Coronary artery (tissue), 2 donors: Measurements from ENCODE around the gene UQCC5.

Experiments
- DNase-seq: peaks from one replicate; pipeline ENCODE4 v3.0.0-alpha.2; 2017; ENCODE audit warnings: low spot score
- H3K27ac ChIP-seq, 2 donors: fragments of 200-600 bp; sonication (generic); one replicate each; pipeline ENCODE4 v1.5.1; 2016 to 2019
- H3K4me3 ChIP-seq: fragments of 200-600 bp; sonication (generic); 2 replicates; pipeline ENCODE4 v1.5.1; 2016; ENCODE audit warnings: mild to moderate bottlenecking, moderate library complexity
- TF ChIP-seq, protein P1 (sequence below): fragments of 200-600 bp; sonication (generic); IDR thresholded peaks from one replicate; pipeline ENCODE4 v1.5.1; 2019; ENCODE audit warnings: antibody characterized with exemption

Gene UQCC5

DNA sequence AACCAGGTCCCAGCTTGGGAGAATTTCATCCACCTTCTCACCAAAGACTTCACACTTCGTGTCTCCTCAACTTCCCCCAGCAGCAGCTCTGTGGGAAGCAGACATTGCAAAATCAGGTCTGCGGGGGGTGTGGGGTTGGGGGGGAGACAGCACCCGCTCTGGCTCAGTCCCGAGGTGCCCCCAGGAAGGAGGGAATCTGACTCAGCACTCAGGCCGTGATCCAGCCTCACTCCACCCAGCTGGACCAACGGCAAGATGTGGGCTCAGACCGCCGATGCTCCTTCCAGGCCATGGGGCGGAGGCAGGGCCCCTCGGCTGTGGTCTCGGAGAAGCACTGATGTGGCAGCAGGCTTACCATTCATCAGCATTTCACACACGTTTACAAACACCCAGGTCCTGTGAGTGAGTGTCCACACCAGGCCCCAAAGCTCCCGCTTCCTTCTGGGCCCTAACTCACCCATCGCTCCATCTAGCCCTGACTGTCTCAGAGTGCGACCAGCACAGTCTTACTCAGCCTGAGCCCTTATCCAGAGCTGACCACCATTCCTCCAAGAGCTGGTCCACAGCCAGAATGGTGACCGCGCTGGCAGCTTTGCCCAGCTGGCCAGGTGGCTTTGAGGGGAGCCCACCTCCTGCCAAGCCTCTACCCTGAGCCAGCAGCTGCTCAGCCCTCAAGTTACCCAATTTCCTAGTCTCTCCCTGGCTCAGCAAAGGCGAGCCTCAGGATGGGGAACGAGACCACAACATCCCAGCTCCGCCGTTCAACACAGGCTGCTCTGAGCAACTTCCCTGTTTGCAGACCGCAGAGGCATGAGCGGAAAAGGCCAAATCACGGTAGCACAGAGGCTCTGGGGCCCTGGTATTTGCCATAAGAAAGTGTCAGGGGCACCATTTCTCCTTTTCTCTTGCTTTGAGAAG, 38.0 kb upstream of the UQCC5 start:
- Histone ChIP-seq H3K27ac (peak overlapping the region in 1 of 2 donors; percentile 78), H3K4me3 (peak overlapping the region; percentile 7)
- TF ChIP-seq, protein P1, sequence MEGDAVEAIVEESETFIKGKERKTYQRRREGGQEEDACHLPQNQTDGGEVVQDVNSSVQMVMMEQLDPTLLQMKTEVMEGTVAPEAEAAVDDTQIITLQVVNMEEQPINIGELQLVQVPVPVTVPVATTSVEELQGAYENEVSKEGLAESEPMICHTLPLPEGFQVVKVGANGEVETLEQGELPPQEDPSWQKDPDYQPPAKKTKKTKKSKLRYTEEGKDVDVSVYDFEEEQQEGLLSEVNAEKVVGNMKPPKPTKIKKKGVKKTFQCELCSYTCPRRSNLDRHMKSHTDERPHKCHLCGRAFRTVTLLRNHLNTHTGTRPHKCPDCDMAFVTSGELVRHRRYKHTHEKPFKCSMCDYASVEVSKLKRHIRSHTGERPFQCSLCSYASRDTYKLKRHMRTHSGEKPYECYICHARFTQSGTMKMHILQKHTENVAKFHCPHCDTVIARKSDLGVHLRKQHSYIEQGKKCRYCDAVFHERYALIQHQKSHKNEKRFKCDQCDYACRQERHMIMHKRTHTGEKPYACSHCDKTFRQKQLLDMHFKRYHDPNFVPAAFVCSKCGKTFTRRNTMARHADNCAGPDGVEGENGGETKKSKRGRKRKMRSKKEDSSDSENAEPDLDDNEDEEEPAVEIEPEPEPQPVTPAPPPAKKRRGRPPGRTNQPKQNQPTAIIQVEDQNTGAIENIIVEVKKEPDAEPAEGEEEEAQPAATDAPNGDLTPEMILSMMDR = no peak
- DNase-seq = no peak

DNA sequence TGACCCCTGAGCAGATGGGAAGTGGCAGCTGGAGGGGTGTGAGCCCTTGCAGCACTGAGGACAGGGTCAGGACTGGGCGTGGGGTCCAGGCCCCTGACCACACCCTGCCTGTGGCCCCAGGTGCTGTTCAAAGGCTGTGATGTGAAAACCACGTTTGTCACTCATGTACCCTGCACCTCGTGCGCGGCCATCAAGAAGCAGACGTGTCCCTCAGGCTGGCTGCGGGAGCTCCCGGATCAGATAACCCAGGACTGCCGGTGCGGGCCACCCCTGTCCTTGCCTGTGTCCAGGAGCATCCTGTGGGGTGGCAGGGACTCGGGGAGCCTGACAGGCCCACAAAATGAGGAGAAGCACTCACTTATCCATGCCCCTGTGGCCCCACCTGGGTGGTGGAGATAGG, 35.4 kb upstream of the UQCC5 start:
- no peak for DNase-seq
- TF ChIP-seq, protein P1 = no peak
- Histone ChIP-seq H3K27ac (peak overlapping the region in 1 of 2 donors; percentile 22), H3K4me3 (no peak overlapping the region)

DNA sequence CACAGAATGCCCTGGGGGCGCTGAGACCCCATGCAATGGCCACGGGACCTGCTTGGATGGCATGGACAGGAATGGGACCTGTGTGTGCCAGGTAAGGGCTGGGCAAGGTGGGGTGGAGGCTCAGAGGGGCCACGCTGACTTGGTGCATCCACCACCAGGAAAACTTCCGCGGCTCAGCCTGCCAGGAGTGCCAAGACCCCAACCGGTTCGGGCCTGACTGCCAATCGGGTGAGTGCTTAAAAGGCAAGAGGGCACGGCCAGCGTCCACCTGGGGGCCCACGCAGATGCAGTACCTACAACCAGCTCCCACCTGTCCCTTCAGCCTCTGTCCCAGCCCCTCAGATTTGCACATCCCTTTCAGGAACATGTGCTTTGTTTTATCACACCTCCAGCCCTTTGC, 34.4 kb upstream of the UQCC5 start:
- Histone ChIP-seq H3K27ac (no peak overlapping the region), H3K4me3 (no peak overlapping the region)
- TF ChIP-seq, protein P1 = no peak
- no peak for DNase-seq

DNA sequence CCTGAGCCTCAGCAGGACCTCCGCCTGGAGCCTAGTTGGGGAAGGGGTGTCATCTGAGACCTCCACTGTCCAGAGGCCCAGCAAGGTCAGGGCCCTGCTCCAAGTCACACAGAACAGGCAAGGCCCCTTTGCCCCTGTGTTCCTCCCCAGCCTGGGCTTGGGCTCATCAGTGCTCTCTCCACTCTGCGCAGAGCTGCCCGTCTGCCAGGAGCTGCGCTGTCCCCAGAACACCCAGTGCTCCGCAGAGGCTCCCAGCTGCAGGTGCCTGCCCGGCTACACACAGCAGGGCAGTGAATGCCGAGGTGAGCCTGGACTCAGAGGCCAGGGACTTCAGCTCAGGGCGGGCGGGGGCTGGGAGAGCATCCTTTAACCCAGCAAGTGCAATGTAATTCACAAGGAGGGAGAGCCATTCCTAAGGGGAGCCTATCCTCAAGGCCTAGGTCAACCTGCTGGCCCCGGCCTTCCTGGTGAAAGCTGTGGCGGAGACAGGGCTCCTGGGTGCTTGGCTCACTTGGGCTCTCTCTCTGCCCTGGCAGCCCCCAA, 33.5 kb upstream of the UQCC5 start:
- Histone ChIP-seq H3K4me3 (no peak overlapping the region), H3K27ac (no peak overlapping the region)
- TF ChIP-seq, protein P1 = no peak
- DNase-seq = no peak

DNA sequence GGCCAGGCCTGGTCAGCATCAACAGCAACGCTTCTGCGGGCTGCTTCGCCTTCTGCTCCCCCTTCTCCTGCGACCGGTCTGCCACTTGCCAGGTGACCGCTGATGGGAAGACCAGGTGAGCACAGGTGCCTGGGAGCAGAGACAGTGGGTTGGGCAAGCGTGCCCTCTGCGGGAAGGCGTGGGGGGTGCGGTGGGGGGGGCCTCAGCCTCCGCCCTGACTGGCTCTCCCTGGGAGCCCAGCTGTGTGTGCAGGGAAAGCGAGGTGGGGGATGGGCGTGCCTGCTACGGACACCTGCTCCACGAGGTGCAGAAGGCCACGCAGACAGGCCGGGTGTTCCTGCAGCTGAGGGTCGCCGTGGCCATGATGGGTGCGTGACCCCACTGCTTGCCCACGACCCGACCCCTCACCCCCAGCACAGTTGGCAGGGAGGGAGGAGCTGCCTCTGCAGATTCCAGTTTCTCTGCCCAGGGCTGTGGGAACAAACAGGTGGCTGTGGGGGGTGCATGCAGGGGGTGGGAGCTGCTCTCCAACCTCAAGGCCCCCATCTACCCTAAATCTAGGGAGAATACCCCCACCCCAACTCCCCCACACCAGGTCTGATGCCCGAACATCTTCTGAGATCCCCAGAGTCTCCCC, 32.5 kb upstream of the UQCC5 start:
- DNase-seq = no peak
- TF ChIP-seq, protein P1 = no peak
- no peak overlapping the region for H3K4me3 ChIP-seq
- no peak overlapping the region for H3K27ac ChIP-seq

DNA sequence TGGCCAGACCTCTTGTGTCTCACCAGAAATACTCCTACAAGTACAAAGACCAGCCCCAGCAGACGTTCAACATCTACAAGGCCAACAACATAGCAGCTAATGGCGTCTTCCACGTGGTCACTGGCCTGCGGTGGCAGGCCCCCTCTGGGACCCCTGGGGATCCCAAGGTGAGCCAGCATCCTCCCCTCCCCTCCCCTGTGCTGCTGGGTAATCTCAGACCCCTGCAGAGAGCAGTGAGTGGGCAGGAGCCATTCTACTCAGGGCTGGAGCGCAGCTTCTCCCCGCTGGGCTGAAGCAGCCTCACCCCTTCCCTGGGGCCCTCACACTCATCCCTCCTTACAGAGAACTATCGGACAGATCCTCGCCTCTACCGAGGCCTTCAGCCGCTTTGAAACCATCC, 31.4 kb upstream of the UQCC5 start:
- H3K27ac ChIP-seq = no peak overlapping the region
- no peak for DNase-seq
- TF ChIP-seq, protein P1 = no peak
- no peak overlapping the region for H3K4me3 ChIP-seq
